Measurements from ENCODE around the gene GRP. TPM values are rescaled to one million over a fixed set of nuclear protein-coding genes. Genes with fewer than 3 reads are reported as not detected.

The GRP gene
- total RNA-seq, 1 donor from 2014 or later, result not detected

DNA sequence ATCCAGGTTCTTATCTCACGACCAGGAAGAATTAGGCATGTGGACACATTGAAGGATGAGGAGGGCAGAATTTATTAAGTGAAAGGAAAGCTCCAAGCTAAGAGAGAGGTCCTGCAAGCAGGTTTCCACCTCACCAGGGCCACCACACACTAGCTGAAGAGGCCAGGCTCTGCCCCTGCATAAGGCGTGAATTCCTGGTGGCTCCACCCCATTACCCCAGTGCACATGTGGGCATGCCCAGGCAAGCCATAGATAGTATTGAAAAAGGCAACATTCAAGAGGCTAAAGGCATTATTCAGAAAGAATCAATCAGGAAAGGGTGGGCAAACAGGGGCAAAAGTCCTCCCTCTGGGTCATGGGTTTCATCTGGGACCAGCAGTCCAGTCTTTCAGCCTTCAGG is 30.9 kb upstream of the GRP start:
- no peak for TF ChIP-seq CTCF (IDR thresholded peaks at IDR 0.05)
- H3K36me3 Mint-ChIP-seq (ENCODE audit: low read depth), result no peaks in the 10 kb centered on the region
- CTCF ChIA-PET, result no interaction called here
- DNase-seq, result no peak
- peaks cover 3% of the 10 kb centered on the region for H3K27me3 Mint-ChIP-seq
- no peaks in the 10 kb centered on the region for H3K9me3 Mint-ChIP-seq
- no peak overlapping the region for H3K27ac Mint-ChIP-seq
- no peak overlapping the region for H3K4me3 Mint-ChIP-seq
- ATAC-seq (ENCODE audit: low read depth), result no peak
- no peaks in the 10 kb centered on the region for H3K4me1 Mint-ChIP-seq
- intact Hi-C loops (cut with micrococcal nuclease), result no loop called here
- POLR2A ChIA-PET, result no interaction called here

DNA sequence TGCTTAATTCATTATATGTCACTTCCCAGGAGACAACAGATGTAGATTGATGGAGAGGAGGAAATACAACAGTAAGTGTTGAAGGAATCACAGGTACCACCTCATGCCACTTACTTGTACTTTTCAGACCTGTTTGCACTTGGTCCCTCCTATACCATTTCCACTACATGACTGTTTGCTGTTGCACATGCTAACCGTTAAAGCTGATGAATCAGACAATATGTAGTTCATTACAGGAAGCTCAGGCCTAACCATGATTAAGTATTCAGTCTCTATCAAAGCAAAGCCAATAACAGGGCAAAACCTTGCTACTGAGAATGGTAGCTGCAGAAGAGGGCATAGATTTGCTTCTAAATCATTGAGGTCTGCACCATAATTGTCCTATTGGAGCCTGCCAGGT is 30.2 kb upstream of the GRP start:
- TF ChIP-seq CTCF (IDR thresholded peaks at IDR 0.05), result no peak
- ChIA-PET POLR2A (no interaction called here), CTCF (no interaction called here)
- no peak overlapping the region for H3K27ac Mint-ChIP-seq
- DNase-seq (no peak), ATAC-seq (ENCODE audit: low read depth) (no peak)
- no peaks in the 10 kb centered on the region for H3K4me1 Mint-ChIP-seq
- no peaks in the 10 kb centered on the region for H3K9me3 Mint-ChIP-seq
- H3K36me3 Mint-ChIP-seq (ENCODE audit: low read depth), result no peaks in the 10 kb centered on the region
- peaks cover 5% of the 10 kb centered on the region for H3K27me3 Mint-ChIP-seq
- intact Hi-C loops (cut with micrococcal nuclease), result no loop called here
- no peak overlapping the region for H3K4me3 Mint-ChIP-seq

GRCh38 chr18:59196161-59196725 is 23.7 kb upstream of the GRP start:
- no peaks in the 10 kb centered on the region for H3K36me3 Mint-ChIP-seq (ENCODE audit: low read depth)
- TF ChIP-seq CTCF (IDR thresholded peaks at IDR 0.05), result no peak
- ATAC-seq (ENCODE audit: low read depth) (no peak), DNase-seq (no peak)
- ChIA-PET POLR2A (no interaction called here), CTCF (interaction anchor here (0.7 kb wide), 1 partner anchor 8 kb away, joined by 3 read pairs; no protein-coding TSS in a partner anchor)
- H3K4me3 Mint-ChIP-seq, result no peak overlapping the region
- H3K27ac Mint-ChIP-seq, result no peak overlapping the region
- no peaks in the 10 kb centered on the region for H3K4me1 Mint-ChIP-seq
- H3K9me3 Mint-ChIP-seq, result no peaks in the 10 kb centered on the region
- H3K27me3 Mint-ChIP-seq, result peaks cover 28% of the 10 kb centered on the region
- intact Hi-C loops (cut with micrococcal nuclease), result no loop called here

DNA sequence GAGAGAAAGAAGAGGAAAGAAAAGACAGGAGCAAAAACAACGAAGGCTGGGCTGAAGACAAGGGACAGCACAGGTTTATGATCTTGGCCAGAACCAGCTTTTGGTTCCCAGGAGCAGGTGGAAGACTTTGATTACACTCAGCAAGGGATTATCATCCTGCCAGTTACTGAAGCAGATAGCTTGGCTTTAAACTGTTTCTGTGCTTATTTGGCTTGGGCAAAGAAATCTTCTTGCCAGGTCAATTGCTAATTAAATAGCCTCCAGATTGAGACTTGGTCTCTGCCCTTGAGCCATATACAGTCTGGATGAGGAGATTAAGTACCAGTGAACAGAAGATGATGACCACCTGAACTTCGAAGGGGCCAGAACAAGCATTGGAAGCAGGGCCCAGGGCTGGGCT is 22.3 kb upstream of the GRP start:
- Mint-ChIP-seq H3K27me3 (peaks cover 28% of the 10 kb centered on the region), H3K9me3 (no peaks in the 10 kb centered on the region), H3K36me3 (ENCODE audit: low read depth) (no peaks in the 10 kb centered on the region), H3K4me1 (no peaks in the 10 kb centered on the region), H3K27ac (no peak overlapping the region), H3K4me3 (no peak overlapping the region)
- intact Hi-C loops (cut with micrococcal nuclease), result no loop called here
- ATAC-seq (ENCODE audit: low read depth) (no peak), DNase-seq (no peak)
- POLR2A ChIA-PET, result no interaction called here
- no peak for TF ChIP-seq CTCF (IDR thresholded peaks at IDR 0.05)
- CTCF ChIA-PET, result no interaction called here

DNA sequence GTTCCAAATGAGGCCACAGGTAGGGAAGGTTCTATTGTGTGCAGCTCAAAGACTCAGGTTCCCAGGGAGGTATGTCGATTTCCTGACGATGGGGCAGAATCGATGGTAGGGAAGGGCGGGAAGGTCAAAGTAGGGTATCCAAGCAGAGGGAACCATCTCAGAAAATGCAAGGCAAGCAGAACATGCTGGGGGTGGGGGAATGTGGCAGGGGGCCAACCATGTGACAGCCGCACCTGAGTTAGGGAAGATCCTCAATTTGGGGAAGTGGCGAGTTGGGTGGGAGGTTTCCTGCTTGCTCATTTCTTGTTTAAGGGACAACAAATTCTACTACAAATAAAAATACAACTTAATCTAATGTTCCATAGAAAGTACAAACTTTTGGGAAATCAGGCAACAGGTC is 21.7 kb upstream of the GRP start:
- Mint-ChIP-seq H3K9me3 (no peaks in the 10 kb centered on the region), H3K27ac (no peak overlapping the region), H3K4me3 (no peak overlapping the region), H3K27me3 (peaks cover 31% of the 10 kb centered on the region), H3K4me1 (no peaks in the 10 kb centered on the region), H3K36me3 (ENCODE audit: low read depth) (no peaks in the 10 kb centered on the region)
- DNase-seq (no peak), ATAC-seq (ENCODE audit: low read depth) (no peak)
- TF ChIP-seq CTCF (IDR thresholded peaks at IDR 0.05), result no peak
- ChIA-PET POLR2A (no interaction called here), CTCF (no interaction called here)
- intact Hi-C loops (cut with micrococcal nuclease), result no loop called here
